Effector CD4-positive, alpha-beta T cell (primary cell): ENCODE measurements around the gene SLC8A2. TPM values are rescaled to one million over a fixed set of nuclear protein-coding genes. Genes with fewer than 3 reads are reported as not detected.

Source experiments
- DNase-seq: peaks from one replicate; pipeline ENCODE4 v3.0.0-alpha.2; 2020
- total RNA-seq: gene quantifications from one replicate; lab custom pipeline; 2026; lab: John Stamatoyannopoulos, UW

The SLC8A2 gene, protein sequence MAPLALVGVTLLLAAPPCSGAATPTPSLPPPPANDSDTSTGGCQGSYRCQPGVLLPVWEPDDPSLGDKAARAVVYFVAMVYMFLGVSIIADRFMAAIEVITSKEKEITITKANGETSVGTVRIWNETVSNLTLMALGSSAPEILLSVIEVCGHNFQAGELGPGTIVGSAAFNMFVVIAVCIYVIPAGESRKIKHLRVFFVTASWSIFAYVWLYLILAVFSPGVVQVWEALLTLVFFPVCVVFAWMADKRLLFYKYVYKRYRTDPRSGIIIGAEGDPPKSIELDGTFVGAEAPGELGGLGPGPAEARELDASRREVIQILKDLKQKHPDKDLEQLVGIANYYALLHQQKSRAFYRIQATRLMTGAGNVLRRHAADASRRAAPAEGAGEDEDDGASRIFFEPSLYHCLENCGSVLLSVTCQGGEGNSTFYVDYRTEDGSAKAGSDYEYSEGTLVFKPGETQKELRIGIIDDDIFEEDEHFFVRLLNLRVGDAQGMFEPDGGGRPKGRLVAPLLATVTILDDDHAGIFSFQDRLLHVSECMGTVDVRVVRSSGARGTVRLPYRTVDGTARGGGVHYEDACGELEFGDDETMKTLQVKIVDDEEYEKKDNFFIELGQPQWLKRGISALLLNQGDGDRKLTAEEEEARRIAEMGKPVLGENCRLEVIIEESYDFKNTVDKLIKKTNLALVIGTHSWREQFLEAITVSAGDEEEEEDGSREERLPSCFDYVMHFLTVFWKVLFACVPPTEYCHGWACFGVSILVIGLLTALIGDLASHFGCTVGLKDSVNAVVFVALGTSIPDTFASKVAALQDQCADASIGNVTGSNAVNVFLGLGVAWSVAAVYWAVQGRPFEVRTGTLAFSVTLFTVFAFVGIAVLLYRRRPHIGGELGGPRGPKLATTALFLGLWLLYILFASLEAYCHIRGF
- total RNA-seq = not detected

- peak; percentile 51 for DNase-seq
These were observed at the start of gene SLC8A2 for GRCh38 chr19:47471733-47472457. Gene SLC8A2, minus strand, starts transcription at chr19:47471893. Its CDS starts 5,490 bp downstream, at chr19:47466403.

- DNase-seq = no peak
These were observed 49.1 kb upstream of the SLC8A2 start for GRCh38 chr19:47520839-47521238.

DNA sequence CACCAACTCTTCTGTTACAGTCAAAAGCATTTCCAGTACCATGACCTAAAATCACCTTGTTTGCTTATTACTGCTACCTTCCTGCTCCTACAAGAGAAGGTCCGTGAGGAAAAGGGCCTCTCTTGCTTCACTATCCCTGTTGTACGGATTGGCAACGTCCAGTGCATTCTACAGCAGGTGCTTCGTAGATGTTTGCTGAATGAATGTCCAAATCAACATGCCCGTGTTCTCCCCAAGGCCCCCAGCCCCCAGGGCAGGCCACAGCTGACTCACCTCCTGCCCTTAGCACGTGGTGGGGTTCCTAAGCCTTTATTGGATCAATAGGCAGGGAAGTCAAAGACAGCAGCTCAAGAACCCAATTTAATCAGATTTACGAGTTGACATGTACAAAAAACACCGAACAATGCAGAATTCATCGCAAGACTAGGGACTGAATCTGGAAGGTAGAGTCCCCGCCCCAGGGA, 48.7 kb upstream of the SLC8A2 start:
- no peak for DNase-seq

DNA sequence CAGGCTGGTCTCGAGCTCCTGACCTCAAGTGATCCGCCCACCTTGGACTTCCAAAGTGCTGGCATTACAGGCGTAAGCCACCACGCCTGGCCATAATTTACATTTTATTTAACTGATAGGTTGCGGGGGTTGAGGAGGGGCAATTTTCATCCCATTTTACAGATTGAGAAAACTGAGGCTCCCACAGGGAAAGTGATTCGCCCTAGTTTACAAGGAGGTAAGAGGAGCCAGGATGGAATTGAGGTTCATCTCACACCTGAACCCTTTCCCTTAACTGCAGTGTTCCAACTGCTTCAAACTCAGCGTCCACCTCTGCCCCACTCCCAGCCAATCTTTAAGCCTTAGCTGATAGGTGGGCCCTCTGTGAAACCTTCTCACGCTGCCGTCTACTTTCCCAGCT, 47.2 kb upstream of the SLC8A2 start:
- DNase-seq = no peak

GRCh38 chr19:47518139-47518538, 46.4 kb upstream of the SLC8A2 start:
- no peak for DNase-seq

DNA sequence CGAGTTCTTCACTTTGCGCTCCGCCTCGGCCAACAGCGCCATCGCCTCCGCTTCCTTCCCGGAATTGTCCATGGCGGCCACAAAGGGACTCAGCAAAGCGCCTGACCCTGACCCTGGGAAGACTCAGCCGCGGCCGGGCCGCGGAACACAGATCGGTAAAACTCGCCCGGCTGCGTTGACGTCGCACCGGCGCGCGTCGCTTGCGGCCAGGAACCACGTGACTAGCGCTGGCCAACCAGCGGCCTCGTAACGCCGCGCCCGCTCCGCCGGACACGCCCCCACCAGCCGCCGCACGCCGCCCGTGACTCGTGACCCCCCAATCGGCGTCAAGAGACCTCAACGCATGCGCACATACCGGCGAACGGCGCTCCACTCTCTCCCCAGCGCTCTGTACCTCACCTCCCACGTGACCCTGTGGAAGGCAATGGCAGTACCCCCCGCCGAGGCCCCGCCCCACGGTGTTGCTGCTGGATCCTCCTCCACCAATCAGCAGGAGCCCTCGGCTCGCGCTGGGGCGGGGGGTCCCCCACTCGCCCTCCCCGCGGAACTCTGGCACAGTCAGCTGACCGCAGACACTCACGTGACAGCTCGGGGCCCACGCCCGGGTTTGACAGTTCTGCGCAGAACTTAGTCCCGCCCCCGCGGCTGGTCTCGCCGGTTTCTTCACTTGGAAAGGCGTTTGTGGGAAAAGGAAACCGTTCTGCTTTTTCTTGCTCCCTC, 43.3 kb upstream of the SLC8A2 start, which contains the start of gene NAPA:
Gene NAPA (minus strand): TSS at position 195 of the 720 bp plus-strand sequence. CDS start 123 bp downstream, at position 72.
- DNase-seq = peak; percentile 100

DNA sequence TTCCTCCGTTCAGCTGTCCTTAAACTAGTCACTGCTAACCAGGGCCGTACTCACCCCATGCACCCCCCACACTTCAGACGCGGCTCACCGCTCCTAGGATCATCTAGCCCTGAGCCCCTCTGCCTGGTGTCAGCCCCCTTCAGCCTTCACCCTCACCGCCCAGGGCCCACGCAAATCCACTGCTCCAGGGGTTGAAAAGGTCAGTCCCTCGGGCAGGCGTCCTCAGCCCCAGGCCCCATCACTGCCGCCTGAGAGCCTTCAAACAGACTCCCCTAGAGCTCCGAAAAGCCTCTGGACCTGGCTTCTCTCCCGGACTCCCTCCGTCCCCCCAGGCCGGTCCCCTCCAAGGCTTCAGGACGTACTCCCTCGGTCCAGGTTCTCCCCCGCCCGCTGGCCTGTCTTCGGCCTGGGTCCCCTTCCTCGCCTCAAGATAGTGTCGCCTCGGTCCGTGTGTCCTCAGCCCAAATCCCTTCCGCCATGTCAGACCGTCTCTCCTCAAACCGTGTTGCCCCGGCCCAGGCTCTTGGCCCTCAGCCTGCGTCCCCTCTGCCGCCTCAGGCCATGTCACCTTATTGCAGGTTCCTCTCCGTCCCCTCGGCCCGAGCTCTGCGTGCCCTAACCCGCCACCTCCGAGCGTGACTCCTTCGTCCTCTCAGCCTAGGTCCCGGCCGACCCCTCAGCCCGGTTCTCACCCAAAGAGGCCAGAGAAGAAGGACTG, 42.6 kb upstream of the SLC8A2 start:
- DNase-seq = no peak

DNA sequence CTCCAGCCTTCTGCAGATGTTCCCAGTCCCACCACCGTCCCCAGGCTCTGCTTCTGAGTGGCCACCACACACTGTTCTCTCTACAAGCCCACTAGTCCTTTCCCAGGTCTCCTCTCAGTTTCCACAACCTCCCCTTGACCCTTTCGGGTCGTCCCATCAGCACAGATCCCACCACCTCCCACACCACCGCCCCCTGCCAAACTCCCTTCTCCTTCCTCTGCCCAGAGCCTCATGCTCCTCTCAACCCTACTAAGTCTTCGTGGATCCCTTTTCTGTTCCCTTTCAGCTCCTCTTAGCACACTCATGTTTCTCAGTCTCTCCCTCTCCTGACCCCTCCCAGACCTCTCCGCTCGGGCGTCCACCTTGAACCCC, 41.2 kb upstream of the SLC8A2 start:
- DNase-seq = no peak

DNA sequence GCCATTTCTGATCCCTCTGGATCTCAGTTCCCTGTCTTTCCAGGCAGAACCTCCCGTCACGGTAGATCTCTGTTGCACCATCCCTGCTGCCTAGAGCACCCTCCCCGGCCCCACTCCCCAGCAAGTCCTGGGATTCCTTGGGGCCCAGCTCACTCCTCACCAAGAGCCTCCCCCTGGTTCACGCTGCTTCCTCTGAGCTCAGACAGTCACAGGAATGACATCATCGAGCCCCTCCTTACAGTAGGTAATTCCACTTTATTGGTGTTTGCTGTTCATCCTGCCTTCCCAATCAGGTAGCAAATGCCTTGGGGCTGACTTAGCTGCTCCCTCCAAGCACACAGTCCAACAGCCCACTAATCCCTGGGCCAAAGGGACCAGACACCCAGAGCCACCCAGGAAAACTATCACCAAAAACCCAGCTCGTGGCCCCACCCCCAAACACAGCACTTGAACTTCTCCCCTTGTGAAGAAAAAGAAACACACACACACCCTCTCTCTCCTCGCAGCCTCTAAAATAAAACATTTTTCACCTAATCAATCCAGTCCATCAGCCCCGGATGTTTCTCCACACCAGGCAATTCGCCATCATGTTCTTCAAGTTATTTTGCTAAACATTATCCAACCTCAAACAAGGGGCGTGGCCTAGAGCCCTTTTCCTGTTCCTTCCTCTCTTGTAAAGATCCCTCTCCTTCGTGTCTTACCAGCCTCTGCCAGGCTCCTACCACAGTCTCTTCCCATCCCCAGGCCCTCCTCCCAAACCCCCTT, 40.7 kb upstream of the SLC8A2 start:
- DNase-seq = no peak

- no peak for DNase-seq
These were observed 40.0 kb upstream of the SLC8A2 start for GRCh38 chr19:47511681-47512080.

DNA sequence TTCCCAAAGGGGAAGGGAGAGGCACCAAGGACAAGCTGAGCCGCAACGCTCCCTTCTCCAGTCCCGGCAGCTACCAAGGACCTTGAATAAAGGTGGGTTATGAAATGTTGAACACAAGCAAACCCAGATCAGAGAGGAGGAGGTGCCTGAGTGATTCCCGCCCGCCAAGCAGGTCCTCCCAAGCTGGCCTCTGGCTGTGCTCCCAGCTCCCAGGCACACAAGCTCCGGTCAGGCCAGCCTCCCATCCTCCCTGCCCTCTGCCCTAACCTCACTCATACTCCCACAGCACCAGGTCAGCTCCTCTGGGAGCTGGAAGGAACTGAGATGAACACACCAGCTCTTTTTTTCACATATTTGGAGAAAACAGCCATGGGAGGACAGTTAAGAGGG, 39.4 kb upstream of the SLC8A2 start:
- no peak for DNase-seq

- no peak for DNase-seq
These were observed 38.9 kb upstream of the SLC8A2 start for GRCh38 chr19:47510516-47511127.

GRCh38 chr19:47509973-47510372, 38.3 kb upstream of the SLC8A2 start:
- DNase-seq = no peak

DNA sequence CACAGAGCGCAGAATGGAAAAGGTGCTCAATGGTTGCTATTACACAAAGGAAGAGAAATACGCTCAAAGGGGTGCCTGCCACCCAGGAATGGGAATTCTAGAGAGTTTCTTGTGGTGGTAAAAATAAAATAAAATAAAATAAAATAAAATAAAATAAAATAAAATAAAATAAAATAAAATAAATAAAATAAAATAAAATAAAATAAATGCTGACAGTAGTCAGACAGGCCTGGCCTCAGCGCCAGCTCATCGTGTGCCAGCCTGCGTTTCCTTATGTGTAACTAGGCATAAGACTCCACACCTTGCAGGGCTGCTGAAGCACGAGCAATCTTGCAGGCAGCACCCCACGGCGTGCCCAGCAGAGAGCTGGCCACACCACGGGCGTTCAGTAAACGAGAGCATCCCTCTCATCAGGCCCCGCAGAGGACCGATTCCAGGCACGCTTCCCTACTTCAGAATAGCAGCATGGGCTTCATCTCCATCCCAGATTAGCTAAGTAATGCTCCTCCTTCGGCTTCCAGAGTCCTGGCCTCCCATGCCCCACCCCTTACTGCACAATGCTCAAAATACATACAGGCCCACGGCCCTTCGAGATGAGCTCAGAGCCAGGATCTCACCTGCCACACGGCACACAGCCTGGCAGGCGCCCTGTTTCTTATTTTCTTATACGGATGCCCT, 37.6 kb upstream of the SLC8A2 start:
- no peak for DNase-seq

- DNase-seq = no peak
These were observed 37.0 kb upstream of the SLC8A2 start for GRCh38 chr19:47508721-47509120.

- DNase-seq = no peak
These were observed 36.3 kb upstream of the SLC8A2 start for GRCh38 chr19:47507924-47508553.

DNA sequence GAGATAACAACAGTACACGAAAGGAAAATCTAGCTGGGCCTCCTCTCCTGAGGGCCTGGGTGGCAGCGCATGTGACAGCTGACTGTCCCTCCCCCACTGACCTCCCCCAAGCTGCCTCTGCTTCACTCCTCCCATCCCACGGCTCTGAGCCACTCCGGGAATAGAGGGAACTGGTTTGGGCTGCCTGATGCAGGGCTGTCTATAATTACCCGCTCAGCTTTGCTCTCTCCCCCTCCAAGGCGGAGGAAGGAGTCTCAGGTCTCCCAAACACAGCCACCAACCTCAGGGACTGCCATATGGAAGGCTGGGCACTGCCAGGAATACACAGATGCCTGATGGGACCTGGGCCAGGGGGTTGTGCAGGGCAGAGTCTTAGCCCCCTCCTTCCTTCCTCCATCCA, 35.3 kb upstream of the SLC8A2 start:
- DNase-seq = no peak

- DNase-seq = no peak
These were observed 34.8 kb upstream of the SLC8A2 start for GRCh38 chr19:47506459-47506858.

DNA sequence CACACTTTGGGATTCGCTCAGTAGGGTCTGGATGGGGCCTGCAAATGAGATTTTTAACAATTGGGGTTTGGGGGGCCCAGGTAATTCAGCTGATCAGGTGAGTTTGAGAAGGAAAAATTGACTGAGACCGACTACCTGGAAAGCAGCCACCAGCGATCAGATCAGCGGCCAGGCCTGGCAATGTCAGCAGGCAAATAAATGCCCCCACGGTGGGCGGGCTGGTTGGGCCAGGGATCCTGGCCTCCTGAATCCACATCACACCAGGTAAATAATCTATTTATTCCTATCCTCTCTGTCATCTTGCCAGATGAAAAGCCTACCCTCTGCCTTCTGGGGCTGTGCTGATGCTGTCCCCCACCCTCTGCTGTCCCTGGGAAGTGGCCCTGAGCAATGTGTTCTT, 33.8 kb upstream of the SLC8A2 start:
- DNase-seq = no peak
